Ovary (tissue), 3 donors: ENCODE data around the gene ENOX1.

Experiments used
- CTCF ChIP-seq, 3 donors: fragments of 450-650 bp in 2 of 3; fragments of 200-600 bp in 1 of 3; IDR thresholded peaks; one replicate each; pipeline versions ENCODE4 v1.5.1 to v1.8.0; 2016 to 2022; ENCODE audit warnings: antibody characterized with exemption in 3 of 3, mild to moderate bottlenecking in 1 of 3
- POLR2A ChIP-seq: fragments of 450-650 bp; IDR thresholded peaks from one replicate; pipeline ENCODE4 v1.6.1; 2017; ENCODE audit warnings: antibody characterized with exemption, mild to moderate bottlenecking, moderate library complexity
- donor health status: DM: no; HTN: no; CAD: no.

- TF ChIP-seq POLR2A (no peak), CTCF (IDR thresholded peaks at IDR 0.05) (no peak)
These were observed 522.3 kb downstream of the ENOX1 start for GRCh38 chr13:43264458-43264857.
